22Rv1 (cell line): Measurements from ENCODE around the gene SERP1.
"Not testable (repeated sequence)": the region's sequence is repeated elsewhere in the genome, so short reads cannot be mapped to it uniquely, and the experiment has no call there.

Experiments used
- ZFX ChIP-seq: fragments of 450-650 bp; IDR thresholded peaks from 2 replicates; pipeline ENCODE4 v1.6.1; 2017; ENCODE audit warnings: antibody characterized with exemption, borderline replicate concordance
- TF ChIP-seq, protein P1 (sequence below): fragments of 450-650 bp; IDR thresholded peaks from 2 replicates; pipeline ENCODE4 v1.5.1; 2017; ENCODE audit warnings: mild to moderate bottlenecking

DNA sequence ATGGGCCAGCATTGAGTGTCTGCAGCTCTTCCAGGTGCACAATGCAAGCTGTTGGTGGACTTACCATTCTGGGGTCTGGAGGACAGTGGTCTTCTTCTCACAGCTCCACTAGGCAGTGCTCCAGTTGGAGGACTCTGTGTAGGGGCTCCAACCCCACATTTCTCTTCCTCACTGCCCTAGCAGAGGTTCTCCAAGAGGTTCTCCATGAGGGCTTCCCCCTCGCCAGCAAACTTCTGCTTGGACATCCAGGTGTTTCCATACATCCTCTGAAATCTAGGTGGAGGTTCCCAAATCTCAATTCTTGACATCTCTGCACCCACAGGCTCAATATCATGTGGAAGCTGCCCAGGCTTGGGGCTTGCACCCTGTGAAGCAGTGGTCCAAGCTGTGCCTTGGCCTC, 45.3 kb downstream of the SERP1 start:
- TF ChIP-seq, protein P1, sequence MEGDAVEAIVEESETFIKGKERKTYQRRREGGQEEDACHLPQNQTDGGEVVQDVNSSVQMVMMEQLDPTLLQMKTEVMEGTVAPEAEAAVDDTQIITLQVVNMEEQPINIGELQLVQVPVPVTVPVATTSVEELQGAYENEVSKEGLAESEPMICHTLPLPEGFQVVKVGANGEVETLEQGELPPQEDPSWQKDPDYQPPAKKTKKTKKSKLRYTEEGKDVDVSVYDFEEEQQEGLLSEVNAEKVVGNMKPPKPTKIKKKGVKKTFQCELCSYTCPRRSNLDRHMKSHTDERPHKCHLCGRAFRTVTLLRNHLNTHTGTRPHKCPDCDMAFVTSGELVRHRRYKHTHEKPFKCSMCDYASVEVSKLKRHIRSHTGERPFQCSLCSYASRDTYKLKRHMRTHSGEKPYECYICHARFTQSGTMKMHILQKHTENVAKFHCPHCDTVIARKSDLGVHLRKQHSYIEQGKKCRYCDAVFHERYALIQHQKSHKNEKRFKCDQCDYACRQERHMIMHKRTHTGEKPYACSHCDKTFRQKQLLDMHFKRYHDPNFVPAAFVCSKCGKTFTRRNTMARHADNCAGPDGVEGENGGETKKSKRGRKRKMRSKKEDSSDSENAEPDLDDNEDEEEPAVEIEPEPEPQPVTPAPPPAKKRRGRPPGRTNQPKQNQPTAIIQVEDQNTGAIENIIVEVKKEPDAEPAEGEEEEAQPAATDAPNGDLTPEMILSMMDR: not testable (repeated sequence)
- TF ChIP-seq ZFX: not testable (repeated sequence)
